ENCODE results near the gene APLN.

Gene APLN

DNA sequence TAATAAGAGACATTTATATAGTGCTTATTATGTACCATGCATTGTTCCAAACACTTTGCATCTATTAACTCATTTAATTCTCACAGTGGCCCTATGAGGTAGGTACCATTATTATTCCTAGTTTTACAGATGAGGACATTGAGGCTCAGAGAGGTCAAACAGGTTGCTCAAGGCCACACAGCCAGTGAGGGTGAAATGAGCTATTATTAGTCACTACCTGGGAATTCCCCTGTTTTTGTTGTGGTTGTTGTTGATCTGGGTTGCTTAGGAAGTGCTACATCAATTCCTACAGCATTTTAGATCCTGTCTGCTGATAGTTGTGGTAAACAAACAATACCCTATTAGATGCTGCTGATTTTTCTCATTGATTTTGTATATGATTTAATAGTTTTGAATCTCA is 41.2 kb downstream of the APLN start:
- H4K91ac ChIP-seq (ENCODE audit: low read depth, low read length, poor library complexity), result no peak overlapping the region
- H2BK12ac ChIP-seq (ENCODE audit: low read length), result no peak overlapping the region
- H3K14ac ChIP-seq (ENCODE audit: low read length), result no peak overlapping the region
- no peak overlapping the region for H3K9ac ChIP-seq (ENCODE audit: low read depth, low read length, poor library complexity)
- no peak for DNase-seq (ENCODE audit: low spot score)
- no peak overlapping the region for H3K23ac ChIP-seq (ENCODE audit: low read depth, low read length, poor library complexity)
- no peak overlapping the region for H3K4me2 ChIP-seq (ENCODE audit: insufficient read depth, low read length, poor library complexity, severe bottlenecking)
- H3K27ac ChIP-seq (replicated peaks; ENCODE audit: low read length), result no peak overlapping the region
- no peak overlapping the region for H2BK15ac ChIP-seq (ENCODE audit: low read length)
- no peak overlapping the region for H2BK120ac ChIP-seq (ENCODE audit: low read depth, low read length)
- no peak overlapping the region for H2BK5ac ChIP-seq (ENCODE audit: low read length)
- H3K79me1 ChIP-seq (ENCODE audit: low read depth, low read length), result no peaks in the 10 kb centered on the region
- no peak overlapping the region for H3K4me3 ChIP-seq (ENCODE audit: low read length in 2 of 2)
- H3K18ac ChIP-seq (ENCODE audit: low read length), result no peak overlapping the region
- H2AFZ ChIP-seq (ENCODE audit: low read length), result no peak overlapping the region
- H3K36me3 ChIP-seq (replicated peaks in 1 of 2; ENCODE audit: control insufficient read depth in 2 of 2, insufficient read depth in 2 of 2, low read length in 2 of 2), result no peaks in the 10 kb centered on the region
- no peak overlapping the region for H2AK5ac ChIP-seq (ENCODE audit: low read depth, low read length)
- H4K8ac ChIP-seq (ENCODE audit: low read depth, low read length), result no peak overlapping the region
- no peaks in the 10 kb centered on the region for H3K4me1 ChIP-seq (ENCODE audit: control insufficient read depth in 2 of 2, insufficient read depth in 1 of 2, low read depth in 1 of 2, low read length in 2 of 2)
- H3K4ac ChIP-seq (ENCODE audit: low read length), result no peak overlapping the region
- peaks cover 0 to 1% of the 10 kb centered on the region in 2 donors for H3K9me3 ChIP-seq (replicated peaks in 1 of 2; ENCODE audit: control insufficient read depth in 2 of 2, insufficient read depth in 1 of 2, low read depth in 1 of 2, low read length in 2 of 2)
- H3K27me3 ChIP-seq (ENCODE audit: control insufficient read depth in 3 of 3, insufficient read depth in 3 of 3, low read depth in 1 of 3, low read length in 3 of 3), result no peaks in the 10 kb centered on the region

GRCh38 chrX:129612396-129612795 is 42.4 kb downstream of the APLN start:
- no peak overlapping the region for H3K4ac ChIP-seq (ENCODE audit: low read length)
- H3K27ac ChIP-seq (replicated peaks; ENCODE audit: low read length), result no peak overlapping the region
- no peak overlapping the region for H2BK15ac ChIP-seq (ENCODE audit: low read length)
- H3K4me1 ChIP-seq (ENCODE audit: control insufficient read depth in 2 of 2, insufficient read depth in 1 of 2, low read depth in 1 of 2, low read length in 2 of 2), result no peaks in the 10 kb centered on the region
- peaks cover 0 to 1% of the 10 kb centered on the region in 2 donors for H3K9me3 ChIP-seq (replicated peaks in 1 of 2; ENCODE audit: control insufficient read depth in 2 of 2, insufficient read depth in 1 of 2, low read depth in 1 of 2, low read length in 2 of 2)
- H3K79me1 ChIP-seq (ENCODE audit: low read depth, low read length), result no peaks in the 10 kb centered on the region
- no peak for DNase-seq (ENCODE audit: low spot score)
- no CpG with 5 or more reads among the region's 2 CpGs for WGBS, 2 donors (ENCODE audit: extremely low coverage in 2 of 2, insufficient read length in 2 of 2, insufficient replicate concordance in 1 of 2)
- H3K36me3 ChIP-seq (replicated peaks in 1 of 2; ENCODE audit: control insufficient read depth in 2 of 2, insufficient read depth in 2 of 2, low read length in 2 of 2), result no peaks in the 10 kb centered on the region
- no peak overlapping the region for H3K4me2 ChIP-seq (ENCODE audit: insufficient read depth, low read length, poor library complexity, severe bottlenecking)
- no peak overlapping the region for H3K14ac ChIP-seq (ENCODE audit: low read length)
- H3K23ac ChIP-seq (ENCODE audit: low read depth, low read length, poor library complexity), result no peak overlapping the region
- no peak overlapping the region for H2AK5ac ChIP-seq (ENCODE audit: low read depth, low read length)
- H3K4me3 ChIP-seq (ENCODE audit: low read length in 2 of 2), result no peak overlapping the region
- no peak overlapping the region for H3K9ac ChIP-seq (ENCODE audit: low read depth, low read length, poor library complexity)
- no peak overlapping the region for H3K18ac ChIP-seq (ENCODE audit: low read length)
- H4K91ac ChIP-seq (ENCODE audit: low read depth, low read length, poor library complexity), result no peak overlapping the region
- no peak overlapping the region for H2BK120ac ChIP-seq (ENCODE audit: low read depth, low read length)
- H2BK5ac ChIP-seq (ENCODE audit: low read length), result no peak overlapping the region
- no peak overlapping the region for H4K8ac ChIP-seq (ENCODE audit: low read depth, low read length)
- no peak overlapping the region for H2BK12ac ChIP-seq (ENCODE audit: low read length)
- no peaks in the 10 kb centered on the region for H3K27me3 ChIP-seq (ENCODE audit: control insufficient read depth in 3 of 3, insufficient read depth in 3 of 3, low read depth in 1 of 3, low read length in 3 of 3)
- no peak overlapping the region for H2AFZ ChIP-seq (ENCODE audit: low read length)

GRCh38 chrX:129609395-129609794 is 45.4 kb downstream of the APLN start:
- no CpG with 5 or more reads among the region's 1 CpG for WGBS, 2 donors (ENCODE audit: extremely low coverage in 2 of 2, insufficient read length in 2 of 2, insufficient replicate concordance in 1 of 2)

DNA sequence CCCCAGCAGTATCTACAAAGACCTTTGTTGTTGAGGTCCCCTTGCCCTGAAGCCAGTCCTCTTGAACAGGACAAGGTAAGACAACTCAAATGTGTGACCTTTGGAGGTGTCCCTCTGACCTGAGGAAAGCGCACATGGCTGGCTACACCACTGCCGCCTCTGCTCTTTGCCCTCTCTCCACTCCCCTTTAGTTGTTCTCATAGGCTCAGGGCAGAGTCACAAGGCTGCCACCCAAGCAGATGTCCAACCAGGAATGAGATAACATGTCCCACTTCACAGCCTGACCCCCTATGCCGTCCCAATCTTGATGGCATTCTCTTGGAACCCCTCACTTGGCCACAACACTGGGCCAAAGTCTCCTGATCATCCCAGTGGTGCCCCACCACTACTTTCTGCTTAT is 46.3 kb downstream of the APLN start:
- no peak overlapping the region for H3K4me2 ChIP-seq (ENCODE audit: insufficient read depth, low read length, poor library complexity, severe bottlenecking)
- H2BK5ac ChIP-seq (ENCODE audit: low read length), result no peak overlapping the region
- H3K27ac ChIP-seq (replicated peaks; ENCODE audit: low read length), result no peak overlapping the region
- H3K4me1 ChIP-seq (ENCODE audit: control insufficient read depth in 2 of 2, insufficient read depth in 1 of 2, low read depth in 1 of 2, low read length in 2 of 2), result peaks cover 0 to 4% of the 10 kb centered on the region in 2 donors
- no peak overlapping the region for H4K8ac ChIP-seq (ENCODE audit: low read depth, low read length)
- H2AK5ac ChIP-seq (ENCODE audit: low read depth, low read length), result no peak overlapping the region
- no peaks in the 10 kb centered on the region for H3K27me3 ChIP-seq (ENCODE audit: control insufficient read depth in 3 of 3, insufficient read depth in 3 of 3, low read depth in 1 of 3, low read length in 3 of 3)
- no peak overlapping the region for H3K18ac ChIP-seq (ENCODE audit: low read length)
- H2BK15ac ChIP-seq (ENCODE audit: low read length), result no peak overlapping the region
- no peak overlapping the region for H3K4ac ChIP-seq (ENCODE audit: low read length)
- no peaks in the 10 kb centered on the region for H3K36me3 ChIP-seq (replicated peaks in 1 of 2; ENCODE audit: control insufficient read depth in 2 of 2, insufficient read depth in 2 of 2, low read length in 2 of 2)
- H4K91ac ChIP-seq (ENCODE audit: low read depth, low read length, poor library complexity), result no peak overlapping the region
- no peak overlapping the region for H3K14ac ChIP-seq (ENCODE audit: low read length)
- no peak overlapping the region for H2AFZ ChIP-seq (ENCODE audit: low read length)
- WGBS, 2 donors (ENCODE audit: extremely low coverage in 2 of 2, insufficient read length in 2 of 2, insufficient replicate concordance in 1 of 2), result no CpG with 5 or more reads among the region's 3 CpGs
- peaks cover 0 to 1% of the 10 kb centered on the region in 2 donors for H3K9me3 ChIP-seq (replicated peaks in 1 of 2; ENCODE audit: control insufficient read depth in 2 of 2, insufficient read depth in 1 of 2, low read depth in 1 of 2, low read length in 2 of 2)
- no peak overlapping the region for H3K4me3 ChIP-seq (ENCODE audit: low read length in 2 of 2)
- H3K79me1 ChIP-seq (ENCODE audit: low read depth, low read length), result no peaks in the 10 kb centered on the region
- H2BK120ac ChIP-seq (ENCODE audit: low read depth, low read length), result no peak overlapping the region
- no peak overlapping the region for H3K23ac ChIP-seq (ENCODE audit: low read depth, low read length, poor library complexity)
- DNase-seq (ENCODE audit: low spot score), result no peak
- H2BK12ac ChIP-seq (ENCODE audit: low read length), result no peak overlapping the region
- H3K9ac ChIP-seq (ENCODE audit: low read depth, low read length, poor library complexity), result no peak overlapping the region

More at GRCh38 chrX:129609395-129609794, 45.4 kb downstream of the APLN start:
- H3K4me3 ChIP-seq (ENCODE audit: low read length in 2 of 2), result no peak overlapping the region
- H3K14ac ChIP-seq (ENCODE audit: low read length), result no peak overlapping the region
- no peaks in the 10 kb centered on the region for H3K79me1 ChIP-seq (ENCODE audit: low read depth, low read length)
- DNase-seq (ENCODE audit: low spot score), result no peak
- H3K9ac ChIP-seq (ENCODE audit: low read depth, low read length, poor library complexity), result no peak overlapping the region
- H2BK5ac ChIP-seq (ENCODE audit: low read length), result no peak overlapping the region
- no peak overlapping the region for H2BK120ac ChIP-seq (ENCODE audit: low read depth, low read length)
- no peak overlapping the region for H3K18ac ChIP-seq (ENCODE audit: low read length)
- no peak overlapping the region for H2AK5ac ChIP-seq (ENCODE audit: low read depth, low read length)
- no peak overlapping the region for H4K91ac ChIP-seq (ENCODE audit: low read depth, low read length, poor library complexity)
- H3K9me3 ChIP-seq (replicated peaks in 1 of 2; ENCODE audit: control insufficient read depth in 2 of 2, insufficient read depth in 1 of 2, low read depth in 1 of 2, low read length in 2 of 2), result peaks cover 0 to 1% of the 10 kb centered on the region in 2 donors
- no peak overlapping the region for H2BK15ac ChIP-seq (ENCODE audit: low read length)
- H4K8ac ChIP-seq (ENCODE audit: low read depth, low read length), result no peak overlapping the region
- H3K27me3 ChIP-seq (ENCODE audit: control insufficient read depth in 3 of 3, insufficient read depth in 3 of 3, low read depth in 1 of 3, low read length in 3 of 3), result no peaks in the 10 kb centered on the region
- no peak overlapping the region for H3K4ac ChIP-seq (ENCODE audit: low read length)
- no peaks in the 10 kb centered on the region for H3K36me3 ChIP-seq (replicated peaks in 1 of 2; ENCODE audit: control insufficient read depth in 2 of 2, insufficient read depth in 2 of 2, low read length in 2 of 2)
- H3K27ac ChIP-seq (replicated peaks; ENCODE audit: low read length), result no peak overlapping the region
- H2AFZ ChIP-seq (ENCODE audit: low read length), result no peak overlapping the region
- H2BK12ac ChIP-seq (ENCODE audit: low read length), result no peak overlapping the region
- H3K23ac ChIP-seq (ENCODE audit: low read depth, low read length, poor library complexity), result no peak overlapping the region
- peaks cover 0 to 2% of the 10 kb centered on the region in 2 donors for H3K4me1 ChIP-seq (ENCODE audit: control insufficient read depth in 2 of 2, insufficient read depth in 1 of 2, low read depth in 1 of 2, low read length in 2 of 2)
- no peak overlapping the region for H3K4me2 ChIP-seq (ENCODE audit: insufficient read depth, low read length, poor library complexity, severe bottlenecking)
